A549 (cell line): ENCODE data around the gene FHIT. TPM values are rescaled to one million over a fixed set of nuclear protein-coding genes. Genes with fewer than 3 reads are reported as not detected.

ENCODE experiments used
- ATAC-seq, 2 experiments: fragments of 200-7000 bp in 1 of 2; fragments of >200 bp in 1 of 2; cut with Nextera tagmentation in 1 of 2; cut with Tn5 transposase in 1 of 2; 3 replicates each; pipeline versions ENCODE4 v1.8.0 to v1.9.1; 2018 to 2020; ENCODE audit warnings: mild to moderate bottlenecking in 1 of 2, moderate library complexity in 1 of 2
- CTCF ChIA-PET: fragments of 300-600 bp; sonication (Branson Sonifier 250); formaldehyde crosslinking; extraction: SDS; loops from one replicate; lab custom pipeline; 2021; ENCODE audit warnings: antibody characterized with exemption, inconsistent platforms; lab: Yijun Ruan, JAX
- POLR2A ChIA-PET: fragments of 350-600 bp; formaldehyde crosslinking; extraction: SDS; loops from one replicate; lab custom pipeline; 2021; ENCODE audit warnings: antibody characterized with exemption, inconsistent platforms; lab: Yijun Ruan, JAX
- DNase-seq, 2 experiments: peaks; one replicate each; pipeline versions ENCODE4 v3.0.0 to v3.0.0-alpha.2; 2011 to 2016; ENCODE audit warnings: low read depth in 1 of 2, low spot score in 1 of 2
- FAIRE-seq: peaks from 2 replicates; lab custom pipeline; 2011; peaks lifted over from hg19 to GRCh38; lab: Jason Lieb, UNC
- H3K27ac ChIP-seq, 2 experiments: fragments of >200 bp; sonication (Bioruptor Twin); formaldehyde crosslinking; 3 replicates each; pipeline ENCODE4 v1.5.1; 2016 to 2017
- H3K4me1 ChIP-seq: fragments of >200 bp; sonication (Bioruptor Twin); formaldehyde crosslinking; 3 replicates; pipeline ENCODE4 v1.6.1; 2016
- H3K4me2 ChIP-seq: fragments of >200 bp; sonication (Bioruptor Twin); formaldehyde crosslinking; 3 replicates; pipeline ENCODE4 v1.6.1; 2016
- H3K4me3 ChIP-seq: fragments of >200 bp; sonication (Bioruptor Twin); formaldehyde crosslinking; 3 replicates; pipeline ENCODE4 v1.5.1; 2016
- H3K9me3 ChIP-seq: fragments of >200 bp; sonication (Bioruptor Twin); formaldehyde crosslinking; 3 replicates; pipeline ENCODE4 v1.6.1; 2016
- CBX2 ChIP-seq: fragments of 200-600 bp; sonication (generic); IDR thresholded peaks from 2 replicates; pipeline ENCODE4 v1.6.1; 2016; ENCODE audit warnings: low read depth, mild to moderate bottlenecking, borderline replicate concordance
- CBX8 ChIP-seq: fragments of 200-600 bp; sonication (generic); IDR thresholded peaks from 2 replicates; pipeline ENCODE4 v1.6.1; 2016
- CEBPB ChIP-seq, 2 experiments: fragments of >200 bp in 1 of 2; sonication (Bioruptor Twin) in 1 of 2; formaldehyde crosslinking in 1 of 2; IDR thresholded peaks; 2 replicates each; pipeline ENCODE4 v1.6.1; 2012 to 2016
- CHD2 ChIP-seq: fragments of 150-350 bp; IDR thresholded peaks from 2 replicates; pipeline ENCODE4 v1.6.1; 2014; ENCODE audit warnings: low read length; ENCODE audit not compliant: partially characterized antibody
- CTCF ChIP-seq: fragments of >200 bp; sonication (Bioruptor Twin); formaldehyde crosslinking; IDR thresholded peaks from 3 replicates; pipeline ENCODE4 v1.5.1; 2016
- E2F6 ChIP-seq: IDR thresholded peaks from 2 replicates; pipeline ENCODE4 v1.6.1; 2012; ENCODE audit warnings: low read depth, borderline replicate concordance
- ESRRA ChIP-seq: fragments of 150-350 bp; IDR thresholded peaks from 2 replicates; pipeline ENCODE4 v1.6.1; 2014; ENCODE audit warnings: mild to moderate bottlenecking, low read length, borderline replicate concordance
- FOXS1 ChIP-seq: fragments of 250-450 bp; sonication (Bioruptor Pico); IDR thresholded peaks from 2 replicates; pipeline ENCODE4 v1.5.0; 2020; ENCODE audit warnings: mild to moderate bottlenecking, moderate library complexity
- HDAC2 ChIP-seq: fragments of 200-600 bp; sonication (generic); IDR thresholded peaks from 2 replicates; pipeline ENCODE4 v1.6.1; 2016
- HES2 ChIP-seq: fragments of >200 bp; sonication (Bioruptor Twin); formaldehyde crosslinking; IDR thresholded peaks from 2 replicates; pipeline ENCODE4 v1.6.1; 2016
- HOXA7 ChIP-seq: fragments of 250-450 bp; sonication (Bioruptor Pico); IDR thresholded peaks from 2 replicates; pipeline ENCODE4 v1.5.0; 2020; ENCODE audit warnings: mild to moderate bottlenecking, moderate library complexity
- JUN ChIP-seq, 2 experiments: fragments of >200 bp; sonication (Bioruptor Twin); formaldehyde crosslinking; IDR thresholded peaks; 2 replicates in 1 of 2; 3 replicates in 1 of 2; pipeline ENCODE4 v1.6.1; 2016 to 2017
- KDM1A ChIP-seq: fragments of 200-600 bp; sonication (generic); IDR thresholded peaks from 2 replicates; pipeline ENCODE4 v1.6.1; 2016; ENCODE audit warnings: low read depth, mild to moderate bottlenecking
- MAFK ChIP-seq: fragments of 450-650 bp; IDR thresholded peaks from 2 replicates; pipeline ENCODE4 v1.6.1; 2014; ENCODE audit not compliant: partially characterized antibody
- PBX3 ChIP-seq: IDR thresholded peaks from 2 replicates; pipeline ENCODE4 v1.6.1; 2012
- PHF8 ChIP-seq: fragments of 200-600 bp; sonication (generic); IDR thresholded peaks from 2 replicates; pipeline ENCODE4 v1.6.1; 2016; ENCODE audit warnings: low read depth, mild to moderate bottlenecking, antibody characterized with exemption, moderate library complexity, borderline replicate concordance
- RAD21 ChIP-seq, 2 experiments: fragments of >200 bp in 1 of 2; sonication (Bioruptor Twin) in 1 of 2; formaldehyde crosslinking in 1 of 2; IDR thresholded peaks in 1 of 2; conservative IDR thresholded peaks in 1 of 2; 2 replicates in 1 of 2; 3 replicates in 1 of 2; pipeline ENCODE4 v1.6.1; 2012 to 2018; ENCODE audit warnings: inconsistent platforms in 1 of 2
- RARB ChIP-seq: fragments of 250-450 bp; sonication (Bioruptor Pico); IDR thresholded peaks from 2 replicates; pipeline ENCODE4 v1.8.0; 2021; ENCODE audit warnings: mild to moderate bottlenecking, moderate library complexity
- RCOR1 ChIP-seq: fragments of 150-350 bp; IDR thresholded peaks from 2 replicates; pipeline ENCODE4 v1.6.1; 2014; ENCODE audit warnings: antibody characterized with exemption, low read length, low read depth
- RFX5 ChIP-seq: fragments of 450-650 bp; IDR thresholded peaks from 2 replicates; pipeline ENCODE4 v1.7.1; 2014; ENCODE audit warnings: antibody characterized with exemption, mild to moderate bottlenecking, moderate library complexity
- RNF2 ChIP-seq: fragments of 200-600 bp; sonication (generic); IDR thresholded peaks from 2 replicates; pipeline ENCODE4 v1.6.1; 2016; ENCODE audit warnings: low read depth, mild to moderate bottlenecking, antibody characterized with exemption, moderate library complexity, borderline replicate concordance
- SMC3 ChIP-seq: fragments of >200 bp; sonication (Bioruptor Twin); formaldehyde crosslinking; IDR thresholded peaks from 3 replicates; pipeline ENCODE4 v1.6.1; 2018; ENCODE audit warnings: inconsistent platforms
- SREBF2 ChIP-seq: fragments of 450-650 bp; IDR thresholded peaks from 2 replicates; pipeline ENCODE4 v1.6.1; 2014; ENCODE audit warnings: mild to moderate bottlenecking, moderate library complexity
- USF2 ChIP-seq: fragments of 450-650 bp; IDR thresholded peaks from 2 replicates; pipeline ENCODE4 v1.6.1; 2014; ENCODE audit warnings: antibody characterized with exemption
- ZNF302 ChIP-seq: fragments of 250-450 bp; sonication (Bioruptor Pico); IDR thresholded peaks from 2 replicates; pipeline ENCODE4 v1.9.0; 2021; ENCODE audit warnings: inconsistent platforms, mild to moderate bottlenecking, moderate library complexity
- ZSCAN20 ChIP-seq: fragments of 250-450 bp; sonication (Bioruptor Pico); IDR thresholded peaks from 2 replicates; pipeline ENCODE4 v1.8.0; 2022; ENCODE audit warnings: mild to moderate bottlenecking, moderate library complexity
- WGBS: methylation state at CpG from one replicate; pipeline ENCODE4 v1.1.6; 2017; ENCODE audit errors: missing lambda C conversion rate; 5-methylcytosine and 5-hydroxymethylcytosine counted together
- polyA plus RNA-seq, 4 experiments: library from polyadenylated mRNA; depleted of rRNA in 3 of 4; stranded (reverse); fragments of >200 nt; fragmentation: RNase III in 1 of 4; extraction: RNeasy Plus Mini Kit Qiagen cat#74134 plus additional on column Dnase treatment in 1 of 4; gene quantifications; 2 replicates in 3 of 4; 3 replicates in 1 of 4; pipeline ENCODE4 v1.2.3, GENCODE V29; 2011 to 2017

Gene FHIT
- polyA plus RNA-seq, 2 of the 4 experiments (the other 2 are of a cell fraction) = 0.76 to 0.92 TPM

GRCh38 chr3:60839246-60839645 lies 412.0 kb downstream of the FHIT start:
- 9% methylated on average over 4 of the region's 4 CpGs for WGBS
- no peak overlapping the region for H3K4me3 ChIP-seq
- no peaks in the 10 kb centered on the region for H3K9me3 ChIP-seq
- no peak for FAIRE-seq
- no peak for ATAC-seq
- H3K27ac ChIP-seq = no peak overlapping the region
- DNase-seq = peak in 1 of 2 experiments; percentile 0
- POLR2A ChIA-PET = no interaction called here
- no peak overlapping the region for H3K4me2 ChIP-seq
- CTCF ChIA-PET = no interaction called here
- TF ChIP-seq JUN (IDR thresholded peaks at IDR 0.05) (no peak), ZNF302 (CRISPR knock-in tag) (no peak), USF2 (no peak), RFX5 (no peak), MAFK (no peak), CBX8 (no peak), CEBPB (IDR thresholded peaks at IDR 0.05) (no peak), HDAC2 (no peak), SMC3 (no peak), CTCF (no peak), PBX3 (no peak), HES2 (no peak), RCOR1 (no peak), KDM1A (no peak), HOXA7 (CRISPR knock-in tag) (no peak), ZSCAN20 (CRISPR knock-in tag) (no peak), RAD21 (conservative IDR thresholded peaks at IDR 0.05 in 1 of 2, IDR thresholded peaks at IDR 0.05 in 1 of 2) (no peak), FOXS1 (CRISPR knock-in tag) (no peak)
- H3K4me1 ChIP-seq = no peaks in the 10 kb centered on the region

- CTCF ChIA-PET = no interaction called here
- no peak overlapping the region for H3K4me3 ChIP-seq
- no peak overlapping the region for H3K27ac ChIP-seq
- TF ChIP-seq RNF2 (no peak), MAFK (peak; percentile 87)
- H3K4me2 ChIP-seq = no peak overlapping the region
- POLR2A ChIA-PET = no interaction called here
- WGBS = 22% methylated on average over 5 of the region's 5 CpGs
- H3K9me3 ChIP-seq = no peaks in the 10 kb centered on the region
- ATAC-seq = no peak
- no peak for DNase-seq
- no peaks in the 10 kb centered on the region for H3K4me1 ChIP-seq
- FAIRE-seq = no peak
These were observed 415.5 kb downstream of the FHIT start for GRCh38 chr3:60835796-60836195.

GRCh38 chr3:60829058-60829457 lies 422.2 kb downstream of the FHIT start:
- no peaks in the 10 kb centered on the region for H3K4me1 ChIP-seq
- 21% methylated on average over 1 of the region's 1 CpG for WGBS
- FAIRE-seq (no peak), ATAC-seq (no peak), DNase-seq (no peak)
- ChIA-PET CTCF (no interaction called here), POLR2A (no interaction called here)
- no peaks in the 10 kb centered on the region for H3K9me3 ChIP-seq
- no peak for TF ChIP-seq E2F6
- no peak for TF ChIP-seq RARB
- TF ChIP-seq PHF8 = no peak
- TF ChIP-seq SREBF2 = no peak
- no peak for TF ChIP-seq CHD2
- no peak for TF ChIP-seq RCOR1
- no peak for TF ChIP-seq CBX2
- no peak for TF ChIP-seq ESRRA
- no peak for TF ChIP-seq PBX3
- no peak overlapping the region for H3K4me2 ChIP-seq
- H3K27ac ChIP-seq = no peak overlapping the region
- H3K4me3 ChIP-seq = no peak overlapping the region
